ENCODE results near the gene PLAC1.

Gene PLAC1

DNA sequence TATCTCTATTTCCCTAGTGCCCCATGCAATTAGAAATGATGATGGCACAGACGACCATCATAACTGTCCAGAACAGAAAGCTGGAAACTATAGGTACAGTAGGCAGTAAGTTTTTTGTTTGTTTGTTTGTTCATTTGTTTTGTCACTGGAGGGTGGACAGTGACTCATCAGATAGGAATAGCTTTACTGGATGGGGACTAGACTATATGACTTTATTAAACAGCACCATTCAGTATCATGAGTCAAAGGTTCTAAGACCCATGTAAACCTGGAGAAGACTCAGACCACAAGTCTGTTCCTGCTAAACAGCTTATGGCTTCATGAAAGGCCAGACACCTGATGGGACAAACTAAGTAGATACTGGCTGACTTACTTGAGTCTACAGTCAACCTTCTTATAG, 38.4 kb downstream of the PLAC1 start:
- Histone ChIP-seq H3K27ac (replicated peaks) (no peak overlapping the region), H3K27me3 (ENCODE audit: insufficient read depth, poor library complexity, severe bottlenecking) (no peaks in the 10 kb centered on the region), H3K4me3 (replicated peaks; ENCODE audit: insufficient read depth, low read length) (no peak overlapping the region)
- DNase-seq (ENCODE audit: low read depth in 1 of 2, low spot score in 1 of 2), result no peak
- TF ChIP-seq, protein P1, sequence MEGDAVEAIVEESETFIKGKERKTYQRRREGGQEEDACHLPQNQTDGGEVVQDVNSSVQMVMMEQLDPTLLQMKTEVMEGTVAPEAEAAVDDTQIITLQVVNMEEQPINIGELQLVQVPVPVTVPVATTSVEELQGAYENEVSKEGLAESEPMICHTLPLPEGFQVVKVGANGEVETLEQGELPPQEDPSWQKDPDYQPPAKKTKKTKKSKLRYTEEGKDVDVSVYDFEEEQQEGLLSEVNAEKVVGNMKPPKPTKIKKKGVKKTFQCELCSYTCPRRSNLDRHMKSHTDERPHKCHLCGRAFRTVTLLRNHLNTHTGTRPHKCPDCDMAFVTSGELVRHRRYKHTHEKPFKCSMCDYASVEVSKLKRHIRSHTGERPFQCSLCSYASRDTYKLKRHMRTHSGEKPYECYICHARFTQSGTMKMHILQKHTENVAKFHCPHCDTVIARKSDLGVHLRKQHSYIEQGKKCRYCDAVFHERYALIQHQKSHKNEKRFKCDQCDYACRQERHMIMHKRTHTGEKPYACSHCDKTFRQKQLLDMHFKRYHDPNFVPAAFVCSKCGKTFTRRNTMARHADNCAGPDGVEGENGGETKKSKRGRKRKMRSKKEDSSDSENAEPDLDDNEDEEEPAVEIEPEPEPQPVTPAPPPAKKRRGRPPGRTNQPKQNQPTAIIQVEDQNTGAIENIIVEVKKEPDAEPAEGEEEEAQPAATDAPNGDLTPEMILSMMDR (IDR thresholded peaks at IDR 0.05; ENCODE audit: insufficient read depth, low read length), result no peak
- TF ChIP-seq, protein P2, sequence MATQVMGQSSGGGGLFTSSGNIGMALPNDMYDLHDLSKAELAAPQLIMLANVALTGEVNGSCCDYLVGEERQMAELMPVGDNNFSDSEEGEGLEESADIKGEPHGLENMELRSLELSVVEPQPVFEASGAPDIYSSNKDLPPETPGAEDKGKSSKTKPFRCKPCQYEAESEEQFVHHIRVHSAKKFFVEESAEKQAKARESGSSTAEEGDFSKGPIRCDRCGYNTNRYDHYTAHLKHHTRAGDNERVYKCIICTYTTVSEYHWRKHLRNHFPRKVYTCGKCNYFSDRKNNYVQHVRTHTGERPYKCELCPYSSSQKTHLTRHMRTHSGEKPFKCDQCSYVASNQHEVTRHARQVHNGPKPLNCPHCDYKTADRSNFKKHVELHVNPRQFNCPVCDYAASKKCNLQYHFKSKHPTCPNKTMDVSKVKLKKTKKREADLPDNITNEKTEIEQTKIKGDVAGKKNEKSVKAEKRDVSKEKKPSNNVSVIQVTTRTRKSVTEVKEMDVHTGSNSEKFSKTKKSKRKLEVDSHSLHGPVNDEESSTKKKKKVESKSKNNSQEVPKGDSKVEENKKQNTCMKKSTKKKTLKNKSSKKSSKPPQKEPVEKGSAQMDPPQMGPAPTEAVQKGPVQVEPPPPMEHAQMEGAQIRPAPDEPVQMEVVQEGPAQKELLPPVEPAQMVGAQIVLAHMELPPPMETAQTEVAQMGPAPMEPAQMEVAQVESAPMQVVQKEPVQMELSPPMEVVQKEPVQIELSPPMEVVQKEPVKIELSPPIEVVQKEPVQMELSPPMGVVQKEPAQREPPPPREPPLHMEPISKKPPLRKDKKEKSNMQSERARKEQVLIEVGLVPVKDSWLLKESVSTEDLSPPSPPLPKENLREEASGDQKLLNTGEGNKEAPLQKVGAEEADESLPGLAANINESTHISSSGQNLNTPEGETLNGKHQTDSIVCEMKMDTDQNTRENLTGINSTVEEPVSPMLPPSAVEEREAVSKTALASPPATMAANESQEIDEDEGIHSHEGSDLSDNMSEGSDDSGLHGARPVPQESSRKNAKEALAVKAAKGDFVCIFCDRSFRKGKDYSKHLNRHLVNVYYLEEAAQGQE (IDR thresholded peaks at IDR 0.05; ENCODE audit: insufficient replicate concordance, low read depth), result no peak
- no peak for TF ChIP-seq SPI1 (IDR thresholded peaks at IDR 0.05; ENCODE audit: borderline replicate concordance, low read depth)
- TF ChIP-seq POLR2AphosphoS5 (IDR thresholded peaks at IDR 0.05; ENCODE audit: low read depth), result no peak
- TF ChIP-seq GABPA (IDR thresholded peaks at IDR 0.05; ENCODE audit: low read depth), result no peak

DNA sequence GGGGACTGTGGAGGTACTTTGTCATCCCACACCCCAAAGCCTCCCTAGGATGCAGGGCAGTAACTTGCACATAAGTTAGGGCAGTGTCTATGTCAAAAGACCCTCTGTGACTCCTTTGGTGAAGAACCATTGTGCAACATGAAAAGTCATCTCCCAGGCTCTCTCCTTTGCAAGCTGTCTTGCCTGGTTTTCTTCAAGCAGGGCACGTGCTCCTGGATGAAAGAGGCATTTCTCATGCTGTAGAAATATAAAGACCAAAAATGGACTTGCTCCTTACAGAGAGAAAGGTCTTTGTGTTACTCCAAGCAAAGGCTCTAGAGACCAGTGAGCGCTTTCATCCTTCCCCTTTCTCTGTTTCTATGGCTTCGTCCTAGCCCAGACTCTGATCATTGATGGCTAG, 44.9 kb downstream of the PLAC1 start:
- Histone ChIP-seq H3K27ac (replicated peaks) (no peak overlapping the region), H3K27me3 (ENCODE audit: insufficient read depth, poor library complexity, severe bottlenecking) (no peaks in the 10 kb centered on the region), H3K4me3 (replicated peaks; ENCODE audit: insufficient read depth, low read length) (no peak overlapping the region)
- TF ChIP-seq SPI1 (IDR thresholded peaks at IDR 0.05; ENCODE audit: borderline replicate concordance, low read depth) (no peak), GABPA (IDR thresholded peaks at IDR 0.05; ENCODE audit: low read depth) (no peak), POLR2AphosphoS5 (IDR thresholded peaks at IDR 0.05; ENCODE audit: low read depth) (no peak)
- TF ChIP-seq, protein P1 (IDR thresholded peaks at IDR 0.05; ENCODE audit: insufficient read depth, low read length), result no peak
- TF ChIP-seq, protein P2 (IDR thresholded peaks at IDR 0.05; ENCODE audit: insufficient replicate concordance, low read depth), result no peak
- DNase-seq (ENCODE audit: low read depth in 1 of 2, low spot score in 1 of 2), result no peak

DNA sequence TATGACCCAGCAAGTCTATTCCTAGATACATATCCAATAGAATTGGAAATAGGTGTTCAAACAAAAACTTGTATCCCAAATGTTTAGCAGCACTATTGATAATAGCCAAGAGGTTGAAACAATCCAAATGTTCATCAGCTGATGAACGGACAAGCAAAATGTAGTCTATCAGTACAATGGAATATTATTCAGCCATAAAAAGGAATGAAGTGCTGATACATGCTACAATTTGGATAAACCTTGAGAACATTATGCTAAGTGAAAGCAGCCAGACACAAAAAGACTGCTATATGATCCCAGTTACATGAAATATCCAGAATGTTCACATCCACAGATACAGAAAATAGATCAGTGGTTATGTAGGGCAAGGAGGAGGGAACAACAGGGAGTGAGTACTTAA, 50.1 kb downstream of the PLAC1 start:
- no peak overlapping the region for H3K27ac ChIP-seq (replicated peaks)
- TF ChIP-seq SPI1 (IDR thresholded peaks at IDR 0.05; ENCODE audit: borderline replicate concordance, low read depth), result no peak
- TF ChIP-seq, protein P1 (IDR thresholded peaks at IDR 0.05; ENCODE audit: insufficient read depth, low read length), result no peak
- no peak for TF ChIP-seq GABPA (IDR thresholded peaks at IDR 0.05; ENCODE audit: low read depth)
- TF ChIP-seq POLR2AphosphoS5 (IDR thresholded peaks at IDR 0.05; ENCODE audit: low read depth), result no peak
- TF ChIP-seq, protein P2 (IDR thresholded peaks at IDR 0.05; ENCODE audit: insufficient replicate concordance, low read depth), result no peak
- DNase-seq (ENCODE audit: low read depth in 1 of 2, low spot score in 1 of 2), result no peak
- no peaks in the 10 kb centered on the region for H3K27me3 ChIP-seq (ENCODE audit: insufficient read depth, poor library complexity, severe bottlenecking)
- H3K4me3 ChIP-seq (replicated peaks; ENCODE audit: insufficient read depth, low read length), result no peak overlapping the region
